Duodenal mucosa (tissue), 2 donors: ENCODE results near the gene TLCD3A.
"Not testable (repeated sequence)": the region's sequence is repeated elsewhere in the genome, so short reads cannot be mapped to it uniquely, and the experiment has no call there.

Source experiments
- H3K27ac ChIP-seq: one replicate; pipeline ENCODE4 v1.7.0; 2013; ENCODE audit warnings: low read depth, low read length
- H3K27me3 ChIP-seq, 2 donors: one replicate each; pipeline ENCODE4 v1.7.0; 2013; ENCODE audit warnings: low read length in 2 of 2, control low read depth in 1 of 2; ENCODE audit not compliant: insufficient read depth in 2 of 2, control insufficient read depth in 1 of 2
- H3K36me3 ChIP-seq, 2 donors: one replicate each; pipeline ENCODE4 v1.7.0; 2013; ENCODE audit warnings: low read length in 2 of 2, control low read depth in 1 of 2; ENCODE audit not compliant: insufficient read depth in 2 of 2, control insufficient read depth in 1 of 2
- H3K4me1 ChIP-seq, 2 donors: one replicate each; pipeline ENCODE4 v1.7.0; 2013; ENCODE audit warnings: low read length in 2 of 2, control low read depth in 1 of 2; ENCODE audit not compliant: insufficient read depth in 2 of 2, control insufficient read depth in 1 of 2
- H3K4me3 ChIP-seq, 2 donors: one replicate each; pipeline ENCODE4 v1.7.0; 2013; ENCODE audit warnings: low read length in 2 of 2, low read depth in 1 of 2
- H3K9ac ChIP-seq, 2 donors: one replicate each; pipeline ENCODE4 v1.7.0; 2013; ENCODE audit warnings: low read length in 2 of 2, low read depth in 1 of 2
- H3K9me3 ChIP-seq, 2 donors: one replicate each; pipeline ENCODE4 v1.7.0; 2013; ENCODE audit warnings: low read length in 2 of 2, control low read depth in 1 of 2; ENCODE audit not compliant: control insufficient read depth in 1 of 2

TLCD3A gene

DNA sequence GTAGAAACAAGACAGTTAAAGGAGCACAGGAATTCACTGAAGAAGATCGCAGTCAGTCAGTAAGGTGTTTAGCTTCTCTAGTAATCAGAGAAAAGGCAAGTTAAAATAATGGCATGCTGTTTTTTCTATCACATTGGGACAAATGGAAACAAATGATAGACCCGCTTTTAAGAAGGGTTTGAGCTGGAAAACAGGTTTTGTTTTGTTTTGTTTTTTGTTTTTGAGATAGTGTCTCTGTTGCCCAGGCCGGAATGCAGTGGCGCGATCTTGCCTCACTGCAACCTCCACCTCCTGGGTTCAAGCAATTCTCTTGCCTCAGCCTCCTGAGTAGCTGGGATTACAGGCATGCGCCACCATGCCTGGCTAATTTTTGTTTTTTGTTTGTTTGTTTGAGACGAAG, 53.5 kb downstream of the TLCD3A start:
- H3K9me3 ChIP-seq, H3K27me3 ChIP-seq, H3K27ac ChIP-seq, H3K4me3 ChIP-seq, H3K9ac ChIP-seq: not testable (repeated sequence)
- Histone ChIP-seq H3K36me3 (peaks cover 14 to 38% of the 10 kb centered on the region in 2 donors), H3K4me1 (peaks cover 12 to 21% of the 10 kb centered on the region in 2 donors)

DNA sequence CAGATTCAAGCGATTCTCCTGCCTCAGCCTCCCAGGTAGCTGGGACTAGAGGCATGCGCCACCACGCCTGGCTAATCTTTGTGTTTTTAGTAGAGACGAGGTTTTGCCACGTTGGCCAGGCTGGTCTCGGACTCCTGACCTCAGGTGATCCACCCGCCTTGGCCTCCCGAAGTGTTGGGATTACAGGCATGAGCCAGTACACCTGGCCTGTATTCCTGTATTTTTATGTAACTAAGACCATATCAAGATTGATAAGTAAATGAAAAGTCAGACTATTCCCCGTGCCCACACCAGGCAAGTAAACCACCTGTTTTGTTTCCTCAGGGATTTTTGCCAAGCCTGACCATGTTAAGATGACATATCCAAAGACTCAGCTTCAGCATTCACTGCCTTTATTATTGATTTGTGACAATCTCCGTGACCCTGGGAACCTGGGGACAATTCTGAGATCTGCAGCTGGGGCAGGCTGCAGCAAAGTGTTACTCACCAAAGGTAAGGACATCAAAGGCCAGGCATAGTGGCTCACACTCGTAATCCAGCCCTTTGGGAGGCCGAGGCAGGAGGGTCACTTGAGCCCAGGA, 55.3 kb downstream of the TLCD3A start:
- no peak overlapping the region for H3K4me3 ChIP-seq
- H3K9me3 ChIP-seq, result no peaks in the 10 kb centered on the region
- no peak overlapping the region for H3K9ac ChIP-seq
- peaks cover 4 to 10% of the 10 kb centered on the region in 2 donors for H3K4me1 ChIP-seq
- H3K27me3 ChIP-seq, result no peaks in the 10 kb centered on the region
- H3K36me3 ChIP-seq, result peaks cover 20 to 56% of the 10 kb centered on the region in 2 donors
- no peak overlapping the region for H3K27ac ChIP-seq

DNA sequence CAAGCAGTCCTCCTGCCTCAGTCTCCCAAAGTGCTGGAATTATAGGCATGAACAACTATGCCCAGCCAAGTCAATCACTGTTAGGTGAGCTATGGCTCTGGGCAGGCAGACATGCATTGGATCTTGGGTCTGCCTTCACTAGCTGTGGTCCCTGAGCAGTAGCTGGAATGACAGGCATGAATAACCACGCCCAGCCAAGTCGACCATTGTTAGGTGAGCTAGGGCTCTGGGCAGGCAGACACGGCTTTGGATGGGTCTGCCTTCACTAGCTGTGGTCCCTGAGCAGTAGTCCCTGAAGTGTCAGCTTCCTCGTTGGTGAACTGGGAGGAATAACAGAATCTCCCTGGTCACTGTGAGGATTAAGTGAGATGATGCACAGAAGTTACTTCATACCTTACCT, 56.2 kb downstream of the TLCD3A start:
- peaks cover 0 to 1% of the 10 kb centered on the region in 2 donors for H3K4me1 ChIP-seq
- H3K36me3 ChIP-seq, result peaks cover 21 to 58% of the 10 kb centered on the region in 2 donors

DNA sequence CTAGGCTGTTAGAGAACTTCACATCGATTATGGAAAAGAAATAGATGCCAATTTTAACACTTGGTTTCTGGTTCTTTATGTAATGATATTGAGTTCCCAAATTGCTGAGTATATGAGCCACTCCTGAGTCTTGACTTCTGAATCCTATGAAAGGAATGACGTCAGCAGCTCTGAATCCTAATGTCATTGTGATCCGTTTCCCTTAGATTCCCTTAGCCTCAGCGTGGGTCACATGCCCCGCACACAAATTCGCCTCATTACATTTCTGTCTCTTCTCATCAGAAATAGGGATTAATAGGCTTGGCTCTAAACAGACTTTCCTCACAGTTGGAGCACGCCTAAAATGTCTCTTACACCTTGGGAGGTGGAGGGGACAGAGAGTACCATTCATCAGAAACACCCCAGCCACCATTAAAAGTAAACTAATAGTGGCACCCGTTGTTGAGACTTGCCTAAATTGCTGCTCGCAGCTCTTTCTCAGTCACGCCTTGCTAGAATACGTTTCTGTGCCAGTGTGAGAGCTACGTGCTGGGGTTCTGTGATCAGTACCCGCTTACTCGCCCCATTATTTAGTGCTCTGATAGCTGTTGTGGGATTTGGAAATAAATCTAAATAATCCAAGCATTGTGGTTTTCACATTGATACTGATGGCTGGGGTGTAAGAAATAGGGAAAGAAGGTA, 56.9 kb downstream of the TLCD3A start:
- Histone ChIP-seq H3K4me3 (no peak overlapping the region), H3K4me1 (no peaks in the 10 kb centered on the region), H3K9ac (no peak overlapping the region), H3K27ac (no peak overlapping the region), H3K36me3 (peaks cover 21 to 56% of the 10 kb centered on the region in 2 donors), H3K27me3 (no peaks in the 10 kb centered on the region), H3K9me3 (no peaks in the 10 kb centered on the region)

More for the DNA sequence above, 56.2 kb downstream of the TLCD3A start:
- Histone ChIP-seq H3K4me3 (no peak overlapping the region), H3K9ac (no peak overlapping the region), H3K27ac (no peak overlapping the region), H3K9me3 (no peaks in the 10 kb centered on the region), H3K27me3 (no peaks in the 10 kb centered on the region)

DNA sequence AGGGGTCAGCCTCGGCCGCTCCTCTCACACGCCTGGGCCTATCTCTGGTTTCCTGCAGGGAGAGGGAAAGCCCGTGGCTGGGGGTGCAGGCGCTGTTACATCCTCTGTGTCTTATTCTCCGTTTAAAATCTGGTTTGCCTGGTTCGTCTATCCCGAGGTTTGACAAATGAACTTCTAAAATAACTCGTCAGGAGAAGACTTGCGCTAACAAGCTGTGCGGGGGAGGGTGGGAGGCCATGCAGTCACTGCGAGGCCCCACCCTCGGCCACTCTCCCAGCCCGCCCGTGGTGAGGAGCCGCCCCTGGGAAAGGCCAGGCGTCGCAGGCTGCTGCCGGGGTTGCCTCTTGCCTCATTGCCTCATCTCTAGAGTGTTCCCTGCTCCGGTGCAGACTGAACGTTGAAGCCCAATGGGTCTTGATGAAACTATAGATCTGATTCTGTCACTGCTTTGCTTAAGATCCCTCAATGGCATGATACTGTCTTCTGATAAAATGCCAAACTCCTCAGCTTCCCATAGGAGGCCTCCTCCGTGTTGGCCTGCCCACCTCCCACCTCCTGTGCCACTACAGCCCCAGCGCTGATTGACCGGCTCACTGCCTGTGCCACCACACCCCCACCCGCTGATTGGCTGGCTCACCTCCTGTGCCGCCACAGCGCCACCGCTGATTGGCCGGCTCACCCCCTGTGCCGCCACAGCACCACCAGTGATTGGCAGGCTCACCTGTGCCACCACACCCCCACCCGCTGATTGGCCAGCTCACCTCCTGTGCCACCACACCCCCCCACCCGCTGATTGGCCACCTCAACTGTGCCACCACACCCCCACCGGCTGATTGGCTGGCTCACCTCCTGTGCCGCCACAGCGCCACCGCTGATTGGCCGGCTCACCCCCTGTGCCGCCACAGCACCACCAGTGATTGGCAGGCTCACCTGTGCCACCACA, 57.8 kb downstream of the TLCD3A start:
- not testable (repeated sequence) for H3K27ac ChIP-seq

DNA sequence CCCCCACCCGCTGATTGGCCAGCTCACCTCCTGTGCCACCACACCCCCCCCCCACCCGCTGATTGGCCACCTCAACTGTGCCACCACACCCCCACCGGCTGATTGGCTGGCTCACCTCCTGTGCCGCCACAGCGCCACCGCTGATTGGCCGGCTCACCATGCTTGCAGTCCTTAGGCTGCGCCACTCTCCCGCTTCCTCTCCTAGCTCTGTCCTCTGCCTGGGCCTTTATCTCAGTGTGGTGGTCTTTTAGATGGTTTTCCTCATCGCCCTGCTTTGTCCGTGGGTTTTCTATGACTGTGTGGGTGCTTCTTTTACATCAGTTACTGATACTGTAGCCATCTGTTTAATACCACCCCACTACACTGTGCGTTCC, 58.5 kb downstream of the TLCD3A start:
- not testable (repeated sequence) for H3K27me3 ChIP-seq, H3K4me1 ChIP-seq, H3K9ac ChIP-seq, H3K27ac ChIP-seq, H3K4me3 ChIP-seq, H3K9me3 ChIP-seq
- H3K36me3 ChIP-seq, result peaks cover 21 to 51% of the 10 kb centered on the region in 2 donors

More for the DNA sequence above, 57.8 kb downstream of the TLCD3A start:
- peaks cover 21 to 51% of the 10 kb centered on the region in 2 donors for H3K36me3 ChIP-seq
- H3K9ac ChIP-seq, H3K4me1 ChIP-seq, H3K27me3 ChIP-seq, H3K4me3 ChIP-seq, H3K9me3 ChIP-seq: not testable (repeated sequence)

DNA sequence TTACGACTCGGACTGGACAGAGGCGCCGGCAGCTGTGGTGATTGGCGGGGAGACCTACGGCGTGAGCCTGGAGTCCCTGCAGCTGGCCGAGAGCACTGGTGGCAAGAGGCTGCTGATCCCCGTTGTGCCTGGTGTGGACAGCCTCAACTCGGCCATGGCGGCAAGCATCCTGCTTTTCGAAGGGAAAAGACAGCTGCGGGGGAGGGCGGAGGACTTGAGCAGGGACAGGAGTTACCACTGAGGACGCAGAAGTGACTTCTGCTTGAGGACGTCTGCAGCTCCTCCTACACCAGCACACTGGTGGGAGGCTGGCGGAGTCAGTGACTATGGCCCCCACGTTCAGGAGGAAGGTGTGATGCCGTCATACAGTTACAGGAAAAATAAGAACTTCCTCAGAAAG, 59.4 kb downstream of the TLCD3A start:
- H3K27ac ChIP-seq, result no peak overlapping the region
- H3K4me3 ChIP-seq, result no peak overlapping the region
- no peaks in the 10 kb centered on the region for H3K27me3 ChIP-seq
- no peaks in the 10 kb centered on the region for H3K9me3 ChIP-seq
- H3K36me3 ChIP-seq, result peaks cover 21 to 51% of the 10 kb centered on the region in 2 donors
- H3K9ac ChIP-seq, result no peak overlapping the region
- H3K4me1 ChIP-seq, result peaks cover 0 to 8% of the 10 kb centered on the region in 2 donors

DNA sequence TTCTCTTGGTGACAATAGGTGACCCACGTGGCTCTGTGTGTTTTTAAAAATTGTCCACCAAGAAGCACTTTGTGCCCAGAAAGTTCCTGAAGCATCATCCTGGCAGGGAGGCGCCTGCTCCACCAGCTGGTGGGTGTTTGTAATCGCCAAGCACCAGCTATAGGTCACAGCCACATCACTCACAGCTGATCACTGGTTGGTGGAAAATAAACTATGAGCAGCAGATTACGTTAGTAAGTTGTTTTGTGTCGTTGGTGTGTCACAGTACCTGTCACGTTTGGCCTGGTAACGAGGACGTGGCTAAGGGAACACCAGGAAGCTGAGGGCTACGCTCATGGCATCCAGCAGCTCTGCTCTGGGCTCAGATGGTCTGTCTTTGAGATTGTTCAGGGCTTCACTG, 59.9 kb downstream of the TLCD3A start:
- Histone ChIP-seq H3K4me1 (peaks cover 0 to 8% of the 10 kb centered on the region in 2 donors), H3K9ac (no peak overlapping the region), H3K27ac (no peak overlapping the region)

More for the DNA sequence above, 59.9 kb downstream of the TLCD3A start:
- H3K27me3 ChIP-seq, result no peaks in the 10 kb centered on the region
- H3K9me3 ChIP-seq, result no peaks in the 10 kb centered on the region
- no peak overlapping the region for H3K4me3 ChIP-seq
- peaks cover 21 to 48% of the 10 kb centered on the region in 2 donors for H3K36me3 ChIP-seq
